Sciatic nerve (tissue), 2 donors: ENCODE data around the gene ETHE1. TPM values are rescaled to one million over a fixed set of nuclear protein-coding genes. Genes with fewer than 3 reads are reported as not detected.
"Not testable (repeated sequence)": the region's sequence is repeated elsewhere in the genome, so short reads cannot be mapped to it uniquely, and the experiment has no call there.

ENCODE experiments used
- ATAC-seq: fragments of 200-7000 bp; cut with Tn5 transposase; one replicate; pipeline ENCODE4 v1.9.1; 2020; ENCODE audit warnings: mild to moderate bottlenecking, moderate library complexity
- DNase-seq: peaks from one replicate; pipeline ENCODE4 v3.0.0-alpha.2; 2020; ENCODE audit warnings: low spot score
- intact Hi-C: fragments of 100-400 bp; cut with DNase I; formaldehyde crosslinking; loops from one replicate; pipeline ENCODE4 v1.14.2; 2022
- total RNA-seq: library from RNA; stranded (reverse); fragmentation: NEBNext Ultra II Directional; extraction: Animal tissue kit (Norgen Biotek cat#: 25700); gene quantifications from one replicate; pipeline ENCODE4 v1.2.1, GENCODE V29; 2021
- donor health status: DM: no; HTN: no; CAD: no.
- donor health status: DM: no; HTN: no; CAD: no.

The ETHE1 gene
- total RNA-seq, 1 donor from 2014 or later, result 33.3 TPM

- intact Hi-C loops, result no loop called here
- ATAC-seq (peak; percentile 69), DNase-seq (peak; percentile 66)
These were observed 1.0 kb upstream of the ETHE1 start for GRCh38 chr19:43527860-43528622.

- DNase-seq (peak; percentile 71), ATAC-seq (peak; percentile 24)
- intact Hi-C loops, result no loop called here
These were observed 897 bp downstream of the ETHE1 start for GRCh38 chr19:43525836-43526771.

- ATAC-seq (peak; percentile 68), DNase-seq (peak; percentile 69)
- intact Hi-C loops, result loop anchor here (5.0 kb wide), 1 partner anchor 78 kb away; no protein-coding TSS in a partner anchor
These were observed 1.8 kb downstream of the ETHE1 start for GRCh38 chr19:43524922-43525835.

- ATAC-seq, DNase-seq: not testable (repeated sequence)
- intact Hi-C loops, result loop anchor here (5.0 kb wide), 1 partner anchor 76 kb away; no protein-coding TSS in a partner anchor
These were observed 3.3 kb downstream of the ETHE1 start for GRCh38 chr19:43523696-43524095.

- intact Hi-C loops, result loop anchor here (5.0 kb wide), 1 partner anchor 76 kb away; no protein-coding TSS in a partner anchor
- no peak for ATAC-seq
- DNase-seq, result no peak
These were observed 4.1 kb downstream of the ETHE1 start for GRCh38 chr19:43522929-43523328.

GRCh38 chr19:43519436-43520088 is 7.4 kb downstream of the ETHE1 start:
- ATAC-seq (peak; percentile 82), DNase-seq (peak; percentile 89)
- intact Hi-C loops, result loop anchor here (5.0 kb wide), 1 partner anchor 72 kb away; no protein-coding TSS in a partner anchor

GRCh38 chr19:43518051-43518450 is 8.9 kb downstream of the ETHE1 start:
- DNase-seq (no peak), ATAC-seq (no peak)
- intact Hi-C loops, result no loop called here

GRCh38 chr19:43512399-43512798 is 14.6 kb downstream of the ETHE1 start:
- DNase-seq, intact Hi-C loops, ATAC-seq: not testable (repeated sequence)

- ATAC-seq, result no peak
- intact Hi-C loops, result no loop called here
- DNase-seq, result no peak
These were observed 15.7 kb downstream of the ETHE1 start for GRCh38 chr19:43511324-43511723.

- no peak for ATAC-seq
- intact Hi-C loops, result no loop called here
- DNase-seq, result no peak
These were observed 16.3 kb downstream of the ETHE1 start for GRCh38 chr19:43510713-43511112.

- ATAC-seq (no peak), DNase-seq (no peak)
- intact Hi-C loops, result no loop called here
These were observed 19.1 kb downstream of the ETHE1 start for GRCh38 chr19:43507880-43508279.

- intact Hi-C loops, result no loop called here
- DNase-seq, result no peak
- no peak for ATAC-seq
These were observed 20.4 kb downstream of the ETHE1 start for GRCh38 chr19:43506629-43507028.

GRCh38 chr19:43505941-43506340 is 21.1 kb downstream of the ETHE1 start:
- DNase-seq, result no peak
- no peak for ATAC-seq
- intact Hi-C loops, result no loop called here

GRCh38 chr19:43505186-43505456 is 21.9 kb downstream of the ETHE1 start:
- ATAC-seq (no peak), DNase-seq (no peak)
- intact Hi-C loops, result no loop called here

- peak; percentile 70 for DNase-seq
- peak; percentile 61 for ATAC-seq
- intact Hi-C loops, result no loop called here
These were observed 22.4 kb downstream of the ETHE1 start, which contains the start of gene PHLDB3 for GRCh38 chr19:43504426-43505185. Gene PHLDB3 (minus strand): TSS chr19:43504746. CDS start chr19:43504118, 628 bp downstream.

- intact Hi-C loops, result no loop called here
- ATAC-seq (peak; percentile 99), DNase-seq (peak; percentile 100)
These were observed 23.2 kb downstream of the ETHE1 start for GRCh38 chr19:43503501-43504425.
